Measurements from ENCODE around the gene MYRIP.

GRCh38 chr3:40152482-40153133 is 343.2 kb downstream of the MYRIP start:
- TF ChIP-seq POLR2A (IDR thresholded peaks at IDR 0.05; ENCODE audit: low read depth, low read length) = no peak
- TF ChIP-seq TAF1 (IDR thresholded peaks at IDR 0.05; ENCODE audit: borderline replicate concordance, low read depth, low read length) = no peak

All from GM12892 (cell line).